Renal pelvis (tissue), 4 donors: ENCODE data around the gene CAMKMT. TPM values are rescaled to one million over a fixed set of nuclear protein-coding genes. Genes with fewer than 3 reads are reported as not detected.

ENCODE experiments used
- DNase-seq: peaks from one replicate; pipeline ENCODE4 v3.0.0-alpha.2; 2013
- polyA plus RNA-seq, 3 donors: library from polyadenylated mRNA; unstranded; fragments of 120-200 nt; gene quantifications; one replicate each; pipeline ENCODE4 v1.2.1, GENCODE V29; 2013; ENCODE audit not compliant: insufficient read length in 3 of 3

CAMKMT gene
- polyA plus RNA-seq, 3 donors = 10.8 to 13.4 (median 12.1) TPM

DNA sequence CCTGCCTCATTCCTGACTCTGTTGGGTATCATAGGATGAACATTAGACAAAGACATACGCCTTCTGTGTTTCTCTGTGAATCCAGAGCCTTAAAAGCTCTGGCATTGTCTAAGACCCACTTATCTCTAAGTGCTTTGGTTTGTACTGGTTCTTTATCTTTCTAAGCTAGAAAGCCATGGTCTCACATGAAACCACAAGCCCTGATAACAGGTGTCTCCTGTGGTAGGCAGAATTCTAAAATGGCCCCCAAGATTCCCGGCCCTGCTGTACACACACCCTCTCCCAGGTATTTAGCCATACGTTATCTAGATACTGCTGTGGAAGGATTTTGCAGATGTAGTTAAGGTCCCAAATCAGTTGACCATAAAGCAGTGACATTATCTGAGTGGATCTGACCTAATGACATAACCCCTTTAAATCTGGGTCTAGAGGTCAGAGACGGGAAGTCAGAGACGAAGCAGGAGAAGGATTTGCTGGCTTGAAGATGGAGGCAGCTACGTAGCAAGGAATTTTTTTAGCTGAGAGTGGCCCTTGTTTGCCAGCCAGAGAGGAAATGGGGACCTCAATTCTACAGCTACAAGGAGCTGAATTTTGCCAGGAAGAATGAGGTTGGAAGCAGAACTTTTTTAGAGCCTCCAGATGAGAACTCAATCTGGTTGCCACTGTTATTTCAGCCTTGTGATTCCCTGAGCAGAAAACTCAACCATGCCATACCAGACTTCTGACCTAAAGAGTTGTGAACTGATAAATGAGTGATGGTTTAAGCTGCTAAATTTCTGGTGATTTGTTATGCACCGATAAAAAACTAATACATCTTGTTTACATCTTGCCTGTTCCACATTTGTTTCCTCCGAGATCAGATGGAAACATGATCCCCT, 186.7 kb downstream of the CAMKMT start:
- DNase-seq = no peak

DNA sequence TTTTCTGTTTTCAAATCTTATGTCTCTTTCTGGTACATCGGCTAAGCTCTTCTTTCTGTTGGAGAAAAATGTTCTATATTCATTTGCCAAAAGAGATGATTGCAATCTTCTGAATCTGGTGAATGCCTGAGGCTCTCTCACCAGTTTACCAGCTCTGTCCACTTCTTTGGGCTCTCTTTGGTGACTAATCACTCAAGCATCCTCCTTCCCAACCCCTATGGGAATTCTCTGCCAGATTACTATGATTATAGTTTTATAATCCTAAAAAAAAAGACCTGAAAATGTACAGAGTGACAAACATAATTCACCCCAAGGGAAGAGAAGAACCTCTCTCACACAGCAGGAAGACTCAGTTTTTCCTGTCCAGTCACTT, 187.3 kb downstream of the CAMKMT start:
- no peak for DNase-seq

DNA sequence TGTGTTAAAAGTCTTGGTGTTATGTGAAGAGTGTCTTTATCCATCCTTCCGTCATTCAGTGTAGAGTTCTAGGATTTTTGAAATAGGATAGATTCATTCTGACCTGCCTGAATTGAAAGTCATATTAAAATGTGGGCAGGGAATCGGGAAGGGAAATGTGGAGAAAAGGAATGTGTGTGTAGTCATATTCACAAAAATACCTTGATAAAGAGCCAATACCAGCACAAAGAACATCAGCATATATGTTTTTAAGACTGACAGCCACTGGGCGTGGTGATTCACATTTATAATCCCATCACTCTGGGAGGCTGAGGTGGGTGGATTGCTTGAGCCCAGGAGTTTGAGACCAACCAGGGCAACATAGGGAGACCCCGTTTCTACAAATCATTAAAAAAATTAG, 188.1 kb downstream of the CAMKMT start:
- no peak for DNase-seq

DNA sequence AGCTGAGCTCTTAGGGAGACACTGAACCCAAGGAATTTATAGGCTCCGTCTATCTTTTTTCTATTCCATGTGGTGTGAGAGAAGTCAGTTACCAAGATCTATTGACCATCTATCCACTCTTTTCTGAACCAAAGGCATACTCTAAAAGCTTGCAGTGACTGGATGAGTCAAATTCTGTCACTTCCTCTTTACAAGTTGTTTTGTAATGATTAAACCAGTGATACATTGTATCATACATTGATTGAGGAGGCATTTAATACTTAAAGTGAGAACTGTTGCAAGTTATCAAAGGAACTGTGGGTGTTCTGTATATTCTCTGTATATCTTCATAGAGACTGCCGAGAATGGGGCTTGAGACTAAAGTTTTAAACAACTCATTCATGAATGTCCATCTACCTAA, 188.8 kb downstream of the CAMKMT start:
- DNase-seq = no peak

DNA sequence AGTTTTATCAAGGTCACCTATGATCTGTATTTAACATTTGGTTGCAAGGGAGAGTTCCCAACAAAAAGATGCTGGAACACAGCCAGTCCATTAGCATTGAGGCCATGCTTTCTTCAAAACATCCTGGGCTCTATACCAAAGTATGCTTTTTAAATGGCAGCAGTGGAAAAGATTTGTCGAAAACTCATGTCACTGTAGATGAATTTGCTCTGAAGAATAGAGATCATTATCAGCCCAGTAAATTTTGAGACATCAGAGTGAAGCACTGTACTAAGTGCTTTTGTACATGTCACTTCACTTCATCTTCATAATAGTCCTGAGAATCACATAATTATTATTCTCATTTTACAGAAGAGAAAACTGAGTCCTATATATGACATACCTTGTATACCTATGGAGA, 189.8 kb downstream of the CAMKMT start:
- DNase-seq = no peak

DNA sequence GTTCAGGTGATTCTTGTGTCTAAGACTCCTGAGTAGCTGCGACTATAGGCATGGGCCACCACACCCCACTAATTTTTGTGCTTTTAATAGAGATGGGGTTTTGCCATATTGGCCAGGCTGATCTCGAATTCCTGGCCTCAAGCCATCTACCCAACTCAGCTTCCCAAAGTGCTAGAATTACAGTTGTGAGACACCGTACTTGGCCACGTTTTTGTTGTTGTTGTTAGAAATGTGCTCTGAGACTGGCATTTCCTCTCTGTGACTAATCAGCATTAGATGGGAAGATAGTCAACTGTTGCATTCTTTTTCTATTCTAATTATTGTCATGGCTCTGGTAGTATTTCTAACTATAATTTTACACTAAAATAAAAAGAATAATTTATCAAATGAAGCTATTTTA, 191.7 kb downstream of the CAMKMT start:
- DNase-seq = no peak

DNA sequence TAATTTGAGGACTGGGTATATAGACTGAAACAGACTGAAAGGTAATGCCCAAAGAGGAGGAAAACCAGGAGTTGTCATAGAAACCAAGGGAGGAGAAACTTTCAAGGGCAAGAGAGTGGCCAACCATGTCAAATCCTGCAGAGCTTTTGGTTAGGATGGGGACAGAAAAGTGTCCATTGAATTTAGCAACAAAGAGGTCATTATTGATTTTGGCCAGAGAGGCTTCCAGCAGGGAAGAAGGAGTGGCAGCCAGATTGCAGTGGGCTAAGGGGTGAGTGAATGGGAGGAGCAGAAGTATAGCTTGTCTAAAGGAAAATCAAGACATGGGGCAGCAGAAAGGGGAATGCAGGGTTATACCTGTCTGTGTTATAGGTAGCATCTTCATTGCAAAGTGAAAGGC, 194.0 kb downstream of the CAMKMT start:
- DNase-seq = no peak

DNA sequence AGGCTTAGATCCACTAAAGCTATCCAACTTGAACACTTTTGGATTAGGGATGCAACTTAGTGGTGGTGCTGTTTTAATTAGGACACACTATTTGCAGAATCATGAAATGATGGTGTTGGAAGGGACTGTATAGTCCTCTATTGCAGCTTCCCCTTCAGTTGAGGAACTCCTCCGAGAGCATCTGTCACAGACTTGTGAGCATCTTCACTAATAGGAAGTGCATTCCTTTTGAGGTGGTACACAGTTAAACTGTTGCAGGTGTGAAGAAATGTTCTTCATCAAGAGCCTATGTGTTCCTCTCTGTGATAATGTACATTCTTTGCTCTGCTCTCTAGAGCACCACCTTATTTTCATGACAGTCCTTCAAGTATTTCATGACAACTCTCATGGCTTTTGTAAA, 197.4 kb downstream of the CAMKMT start:
- DNase-seq = no peak

DNA sequence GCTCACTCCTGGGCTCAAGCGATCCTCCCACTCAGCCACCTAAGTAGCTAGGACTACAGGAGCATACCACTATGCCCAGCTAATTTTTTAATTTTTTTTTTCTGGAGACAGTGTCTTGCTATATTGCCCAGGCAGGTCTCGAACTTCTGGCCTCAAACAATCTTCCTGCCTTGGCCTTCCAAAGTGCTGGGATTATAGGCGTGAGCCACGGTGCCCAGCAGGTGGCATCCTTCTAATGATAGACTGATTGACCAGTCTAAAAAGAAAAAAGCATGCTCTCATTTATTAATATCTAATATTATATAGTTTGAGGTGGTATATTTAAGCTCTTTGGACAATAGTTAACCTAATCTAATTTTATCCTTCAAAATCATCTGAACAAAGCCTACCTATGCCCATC, 198.6 kb downstream of the CAMKMT start:
- DNase-seq = no peak

DNA sequence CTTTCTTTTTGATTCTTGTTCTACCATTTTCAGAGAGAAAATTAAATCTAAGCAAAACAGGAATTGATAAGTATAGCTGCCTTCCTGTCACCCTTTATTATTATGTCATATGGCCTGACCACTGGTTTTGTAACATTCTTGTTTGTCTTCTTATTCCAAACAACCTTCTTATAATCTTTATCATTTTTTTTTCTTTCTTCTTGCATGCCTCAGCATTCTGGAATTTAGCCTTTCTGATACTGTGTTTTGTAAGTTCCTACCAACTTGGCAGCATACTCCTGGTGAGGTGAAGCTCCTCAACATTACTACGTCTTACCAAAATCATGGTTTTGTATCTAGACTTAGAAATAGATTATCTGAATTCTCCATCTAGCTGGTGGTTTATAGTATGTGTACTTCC, 199.2 kb downstream of the CAMKMT start:
- DNase-seq = no peak

DNA sequence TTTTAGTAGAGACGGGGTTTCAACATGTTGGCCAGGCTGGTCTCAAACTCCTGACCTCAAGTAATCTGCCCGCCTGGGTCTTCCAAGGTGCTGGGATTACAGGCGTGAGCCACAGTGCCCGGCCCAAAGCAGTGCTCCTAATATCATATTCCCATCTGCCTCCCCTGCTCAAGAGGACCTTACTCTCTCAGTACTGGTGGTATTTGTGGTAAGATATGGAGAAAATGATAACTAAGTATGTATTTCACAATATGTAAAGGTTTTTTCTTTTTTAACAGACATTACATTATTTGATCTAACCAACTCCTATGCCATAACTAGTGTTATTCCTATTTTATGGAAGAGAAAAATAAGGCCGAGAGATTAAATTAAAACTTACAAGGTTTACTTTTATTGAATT, 201.0 kb downstream of the CAMKMT start:
- DNase-seq = no peak

DNA sequence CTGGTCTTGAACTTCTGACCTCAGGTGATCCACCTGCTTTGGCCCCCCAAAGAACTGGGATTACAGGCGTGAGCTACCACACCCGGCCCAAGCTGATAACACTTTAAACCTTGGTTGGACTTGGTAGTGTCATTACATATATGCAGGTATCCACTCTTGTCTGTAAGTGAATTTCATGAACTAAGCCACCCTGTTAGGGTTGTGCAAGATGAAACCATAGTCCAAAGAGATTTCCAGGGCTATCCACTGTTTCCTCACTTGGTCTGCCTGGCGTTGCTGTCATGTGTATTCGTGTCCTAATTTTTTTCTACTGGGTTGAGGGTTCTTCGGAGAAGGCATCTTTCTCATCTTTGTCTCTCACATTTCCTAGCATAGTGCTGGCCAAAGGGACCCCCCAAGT, 203.0 kb downstream of the CAMKMT start:
- DNase-seq = no peak

DNA sequence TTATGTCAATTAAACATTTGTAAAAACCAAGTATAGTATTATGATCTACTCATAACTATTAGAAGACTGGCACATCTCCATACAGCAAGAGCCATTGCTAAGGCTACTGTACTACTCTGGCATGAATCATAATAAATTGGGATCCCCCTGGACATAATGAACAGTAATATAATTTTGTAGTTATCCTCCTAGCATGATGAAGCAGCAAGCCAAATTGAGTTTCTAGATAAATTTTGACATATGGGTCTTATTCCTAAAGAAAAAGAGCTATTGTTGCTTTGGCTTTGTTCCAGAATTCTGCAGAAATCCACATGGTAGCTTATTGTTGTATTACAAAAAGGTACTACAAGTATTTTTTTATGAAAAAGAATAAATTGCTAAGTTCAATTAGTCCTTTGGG, 204.3 kb downstream of the CAMKMT start:
- DNase-seq = no peak

DNA sequence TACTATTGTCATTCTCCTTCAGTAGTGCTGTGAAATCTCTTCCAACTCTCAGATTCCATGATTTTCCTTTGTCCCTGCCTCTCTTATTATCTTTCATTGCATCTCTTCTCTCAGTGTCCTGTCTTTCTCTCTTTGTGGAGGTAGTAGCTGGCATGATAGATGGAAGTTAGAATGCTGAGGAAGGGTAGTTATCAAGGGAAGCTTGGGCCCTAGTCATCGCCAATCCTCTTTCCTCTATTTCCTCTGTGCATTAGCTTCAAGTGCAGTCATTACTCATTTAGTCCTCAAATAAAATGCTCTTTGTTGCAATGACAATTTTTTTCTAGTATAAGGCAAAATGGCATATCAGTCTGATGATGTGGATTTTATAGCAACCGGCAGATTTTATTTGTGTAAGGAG, 207.7 kb downstream of the CAMKMT start:
- DNase-seq = no peak

DNA sequence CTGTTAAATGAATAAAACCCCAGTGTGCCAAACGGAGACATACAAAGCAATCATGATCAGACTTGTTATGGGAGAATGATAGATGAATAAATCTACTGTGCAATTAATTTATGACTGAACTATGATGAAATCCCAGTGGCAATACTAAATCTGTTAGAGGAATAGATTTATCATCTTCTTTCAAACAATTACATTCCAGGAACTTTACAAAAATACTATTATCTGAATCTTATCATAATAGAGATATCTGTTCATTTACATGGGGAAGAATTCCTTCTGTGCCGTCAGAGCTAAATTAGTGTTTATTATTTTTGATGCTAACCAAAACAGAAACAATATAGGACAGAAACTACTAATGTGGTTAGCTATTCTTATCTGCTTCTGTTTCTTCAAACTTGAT, 208.5 kb downstream of the CAMKMT start:
- no peak for DNase-seq

DNA sequence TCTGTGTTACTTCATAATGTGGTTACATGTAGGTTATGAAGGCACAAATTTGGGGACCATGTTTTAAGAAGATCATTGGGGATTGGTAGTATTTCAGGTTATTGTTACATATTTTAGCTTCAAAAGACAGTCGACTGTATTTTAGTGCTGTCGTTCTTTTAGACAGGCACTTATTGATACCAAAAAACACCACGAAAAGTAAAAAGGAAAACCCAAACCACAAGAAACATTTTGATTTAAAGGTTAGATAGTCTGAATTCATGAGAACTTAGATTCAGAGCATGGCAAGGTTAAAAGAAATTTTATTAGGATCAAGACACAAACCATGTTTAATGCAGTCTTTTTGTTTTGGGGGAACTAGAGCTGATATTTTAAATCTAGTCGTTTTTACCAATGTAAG, 209.0 kb downstream of the CAMKMT start:
- no peak for DNase-seq

DNA sequence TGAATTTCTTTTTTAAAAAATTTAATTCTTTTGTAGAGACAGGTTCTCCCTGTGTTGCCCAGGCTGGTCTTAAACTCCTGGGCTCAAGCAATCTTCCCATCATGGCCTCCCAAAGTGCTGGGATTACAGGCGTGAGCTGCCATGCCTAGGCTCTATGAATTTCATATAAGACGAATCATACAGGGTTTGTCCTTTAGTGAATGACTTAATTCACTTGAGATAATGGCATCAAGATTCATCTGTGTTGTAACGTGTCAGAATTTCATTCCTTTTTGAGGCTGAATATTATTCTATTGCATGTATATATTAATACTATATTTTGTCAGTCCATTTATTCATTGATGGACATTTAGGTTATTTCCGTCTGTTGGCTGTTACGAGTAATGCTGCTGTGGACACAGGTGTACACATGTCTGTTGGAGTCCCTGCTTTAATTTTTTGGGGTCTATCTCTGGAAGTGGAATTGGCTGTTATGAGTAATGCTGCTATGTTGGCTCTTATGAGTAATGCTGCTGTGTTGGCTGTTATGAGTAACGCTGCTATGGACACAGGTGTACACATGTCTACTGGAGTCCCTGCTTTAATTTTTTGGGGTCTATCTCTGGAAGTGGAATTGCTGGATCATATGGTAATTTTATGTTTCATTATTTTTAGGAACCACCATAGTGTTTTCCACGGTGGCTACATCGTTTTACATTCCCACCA, 210.6 kb downstream of the CAMKMT start:
- DNase-seq = no peak

DNA sequence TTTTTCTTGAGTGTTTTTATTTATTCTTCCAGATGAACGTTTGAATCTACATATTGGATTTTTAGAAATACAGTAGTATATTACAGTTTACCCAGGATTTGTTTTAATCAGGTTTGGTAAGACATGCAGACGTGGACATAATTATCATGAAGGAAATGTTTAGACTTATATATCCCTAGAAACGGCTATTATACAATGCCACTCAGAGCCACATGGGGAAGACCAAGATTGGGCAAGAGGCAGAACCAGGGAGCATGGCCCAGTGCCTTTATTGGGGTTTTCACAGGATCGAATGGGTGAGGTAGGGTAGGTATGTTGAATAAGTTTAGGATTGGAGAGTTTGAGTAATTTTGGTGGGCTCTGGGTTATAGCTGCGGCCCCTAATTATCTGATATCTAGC, 212.2 kb downstream of the CAMKMT start:
- DNase-seq = no peak

DNA sequence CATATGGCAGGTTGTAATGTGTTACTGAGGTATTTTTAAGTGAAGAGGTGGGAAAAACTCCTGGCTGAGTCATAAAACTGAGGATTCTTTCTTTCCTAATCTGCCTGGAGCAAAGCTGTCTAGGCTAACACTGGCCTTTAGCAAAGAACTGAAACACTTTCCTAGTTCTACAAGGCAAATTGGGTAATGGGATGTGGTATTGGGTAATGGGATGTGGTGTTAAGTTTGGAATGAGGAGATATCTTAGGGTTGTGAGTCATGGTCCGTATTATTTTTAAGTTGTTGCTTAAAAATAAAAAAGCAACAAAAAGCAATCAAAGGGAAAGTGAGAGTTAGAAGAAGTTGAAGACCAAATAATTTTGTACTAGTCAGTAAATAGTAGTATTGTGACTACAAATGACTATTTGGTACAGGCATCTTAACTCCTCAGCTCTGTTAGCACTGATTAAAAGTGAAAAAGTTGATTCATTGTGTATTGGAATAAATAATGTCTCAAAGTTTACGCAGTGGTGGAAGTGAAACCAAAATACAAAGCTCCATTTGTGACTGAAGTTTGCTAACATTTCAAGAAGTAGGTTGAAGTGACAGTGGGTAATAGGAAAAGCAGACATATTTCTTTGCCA, 216.8 kb downstream of the CAMKMT start:
- DNase-seq = no peak

DNA sequence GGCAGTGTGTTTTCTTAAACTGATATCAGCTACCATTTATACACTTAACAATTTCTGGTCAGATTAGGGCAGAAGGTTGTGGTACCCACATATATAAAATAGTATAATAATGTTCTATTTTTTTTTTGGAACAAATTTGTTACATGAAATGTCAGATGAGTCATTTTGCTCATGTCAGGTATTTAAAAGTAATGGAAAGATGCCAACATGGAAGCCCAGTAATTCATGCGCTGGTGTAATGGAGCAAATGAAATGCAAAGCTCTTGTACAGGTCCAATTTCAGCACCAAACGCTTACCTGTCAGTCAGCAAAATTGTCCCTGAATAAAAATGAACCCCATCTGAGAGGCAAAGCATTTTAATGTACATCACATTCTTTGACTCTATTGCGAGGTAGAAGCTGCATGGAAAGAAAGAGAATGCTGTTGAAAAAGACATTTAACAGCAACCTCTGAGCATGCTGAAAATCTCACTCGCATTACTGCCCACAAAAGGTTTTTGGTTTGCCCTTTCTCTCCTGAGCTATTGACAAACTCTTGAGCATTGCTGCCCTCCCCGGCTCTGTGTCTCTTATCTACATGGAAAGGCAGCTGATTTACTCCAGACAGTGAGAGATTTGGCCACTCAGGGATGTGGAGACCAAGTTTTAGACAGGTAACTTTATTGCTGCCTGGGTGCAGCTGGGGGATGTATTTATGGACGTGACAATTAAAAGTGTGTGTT, 217.5 kb downstream of the CAMKMT start:
- no peak for DNase-seq

DNA sequence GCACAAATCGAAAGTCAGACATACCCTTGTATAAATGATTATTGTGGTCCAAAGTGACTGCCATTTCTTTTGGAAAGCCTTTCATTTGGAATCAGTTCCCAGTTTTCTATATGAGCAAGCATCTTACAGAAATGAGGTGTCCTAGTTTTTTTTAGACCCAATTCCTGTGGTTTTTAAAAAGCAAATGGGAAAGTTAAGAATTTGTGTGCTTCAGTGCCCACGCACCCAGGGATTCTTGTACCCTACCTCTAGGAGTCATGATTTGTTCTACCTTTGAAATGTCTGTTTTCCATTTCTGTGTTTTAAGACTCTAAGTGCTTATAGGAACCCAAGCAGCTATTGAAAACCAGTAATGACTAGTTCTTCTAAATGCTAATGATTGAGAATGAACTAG, 218.1 kb downstream of the CAMKMT start:
- no peak for DNase-seq

DNA sequence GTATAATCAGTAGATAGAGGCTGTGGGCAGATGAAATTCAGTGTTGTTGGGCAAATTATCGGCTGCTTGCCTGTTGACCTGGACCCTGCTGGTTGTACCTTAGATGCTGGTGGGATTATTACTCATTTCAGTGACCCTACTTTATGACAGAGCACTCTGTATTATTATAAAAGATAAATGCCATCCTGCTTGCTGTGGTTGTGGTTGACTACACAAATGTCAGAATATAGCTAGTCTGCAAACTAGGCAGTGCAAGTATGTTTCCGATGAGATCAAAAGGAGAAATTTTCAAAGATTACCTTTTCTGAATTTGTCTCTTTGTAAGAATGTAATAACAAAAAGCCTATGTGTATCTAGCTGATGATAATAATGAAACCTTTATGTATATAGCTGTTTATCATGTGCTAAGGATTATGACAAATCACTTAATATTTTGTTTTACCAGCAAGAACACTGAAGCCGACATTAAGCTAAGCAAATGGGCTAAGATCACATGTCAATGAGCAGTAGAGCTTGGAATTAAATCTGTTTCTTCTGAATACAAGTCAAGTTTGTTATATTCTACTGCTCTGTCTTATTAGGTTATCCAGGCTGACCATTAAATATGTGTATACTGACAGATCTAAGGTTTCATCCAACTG, 219.2 kb downstream of the CAMKMT start:
- DNase-seq = no peak
